Osteoblast (primary cell): Measurements from ENCODE around the gene TRIM44. TPM values are rescaled to one million over a fixed set of nuclear protein-coding genes. Genes with fewer than 3 reads are reported as not detected.
"Not testable (repeated sequence)": the region's sequence is repeated elsewhere in the genome, so short reads cannot be mapped to it uniquely, and the experiment has no call there.

Experiments used
- DNase-seq: peaks from one replicate; pipeline ENCODE4 v3.0.0; 2011; ENCODE audit warnings: low spot score, mixed read lengths; ENCODE audit not compliant: insufficient read length; ENCODE audit errors: missing footprints
- H2AFZ ChIP-seq: 2 replicates; pipeline ENCODE4 v1.6.0; 2011; ENCODE audit warnings: mild to moderate bottlenecking, low read length
- H3K27ac ChIP-seq: 2 replicates; pipeline ENCODE4 v1.5.1; 2011; ENCODE audit warnings: mild to moderate bottlenecking, low read depth, low read length, moderate library complexity
- H3K27me3 ChIP-seq: 2 replicates; pipeline ENCODE4 v1.6.0; 2012; ENCODE audit warnings: mild to moderate bottlenecking, control low read depth, inconsistent platforms, low read length, moderate library complexity; ENCODE audit not compliant: insufficient read depth
- H3K36me3 ChIP-seq: 2 replicates; pipeline ENCODE4 v1.5.1; 2011; ENCODE audit warnings: mild to moderate bottlenecking, low read length, control low read depth, moderate library complexity; ENCODE audit not compliant: insufficient read depth
- H3K4me1 ChIP-seq: 2 replicates; pipeline ENCODE4 v1.5.1; 2011; ENCODE audit warnings: mild to moderate bottlenecking, low read length, control low read depth, moderate library complexity; ENCODE audit not compliant: insufficient read depth
- H3K4me2 ChIP-seq: 2 replicates; pipeline ENCODE4 v1.6.0; 2011; ENCODE audit warnings: mild to moderate bottlenecking, low read length; ENCODE audit not compliant: insufficient read depth
- H3K4me3 ChIP-seq: fragments of 200-600 bp; sonication (generic); 3 replicates; pipeline ENCODE4 v1.5.1; 2012; ENCODE audit warnings: mild to moderate bottlenecking, low read length, inconsistent platforms; ENCODE audit not compliant: insufficient read depth
- H3K79me2 ChIP-seq: 2 replicates; pipeline ENCODE4 v1.6.0; 2012; ENCODE audit warnings: mild to moderate bottlenecking, low read length, control low read depth, inconsistent platforms; ENCODE audit not compliant: insufficient read depth
- H3K9me3 ChIP-seq: 2 replicates; pipeline ENCODE4 v1.5.1; 2011; ENCODE audit warnings: low read depth, low read length, control low read depth
- H4K20me1 ChIP-seq: 2 replicates; pipeline ENCODE4 v1.6.0; 2012; ENCODE audit warnings: mild to moderate bottlenecking, low read length, control low read depth; ENCODE audit not compliant: insufficient read depth
- CTCF ChIP-seq: IDR thresholded peaks from 2 replicates; pipeline ENCODE4 v1.5.1; 2011; ENCODE audit warnings: mild to moderate bottlenecking, low read depth, low read length, moderate library complexity; ENCODE audit errors: extremely low read depth
- total RNA-seq: library from RNA; depleted of rRNA; stranded (reverse); fragments of >200 nt; gene quantifications from 2 replicates; pipeline ENCODE4 v1.2.3, GENCODE V29; 2012

The TRIM44 gene
- total RNA-seq, 1 donor: 40.5 TPM

- H3K4me3 ChIP-seq: no peak overlapping the region
- peaks cover 2% of the 10 kb centered on the region for H3K27me3 ChIP-seq
- no peak for TF ChIP-seq CTCF
- H3K36me3 ChIP-seq: no peaks in the 10 kb centered on the region
- no peak for DNase-seq
- no peak overlapping the region for H2AFZ ChIP-seq
- no peak overlapping the region for H3K27ac ChIP-seq
- H3K4me1 ChIP-seq: no peaks in the 10 kb centered on the region
- no peaks in the 10 kb centered on the region for H4K20me1 ChIP-seq
- no peaks in the 10 kb centered on the region for H3K9me3 ChIP-seq
- H3K79me2 ChIP-seq: no peaks in the 10 kb centered on the region
- H3K4me2 ChIP-seq: no peak overlapping the region
Observed at GRCh38 chr11:35826949-35827348, 164.4 kb downstream of the TRIM44 start.

GRCh38 chr11:35836205-35836604 lies 173.6 kb downstream of the TRIM44 start:
- Histone ChIP-seq H3K4me3 (no peak overlapping the region), H3K27me3 (peaks cover 7% of the 10 kb centered on the region), H3K4me2 (no peak overlapping the region), H3K4me1 (no peaks in the 10 kb centered on the region), H3K36me3 (no peaks in the 10 kb centered on the region), H3K79me2 (no peaks in the 10 kb centered on the region), H3K9me3 (no peaks in the 10 kb centered on the region), H4K20me1 (no peaks in the 10 kb centered on the region), H3K27ac (no peak overlapping the region), H2AFZ (no peak overlapping the region)
- DNase-seq: no peak
- no peak for TF ChIP-seq CTCF

- Histone ChIP-seq H3K27ac (no peak overlapping the region), H3K36me3 (no peaks in the 10 kb centered on the region), H3K9me3 (no peaks in the 10 kb centered on the region), H3K4me1 (no peaks in the 10 kb centered on the region), H3K4me2 (no peak overlapping the region), H3K27me3 (peaks cover 7% of the 10 kb centered on the region), H2AFZ (no peak overlapping the region), H4K20me1 (no peaks in the 10 kb centered on the region), H3K4me3 (no peak overlapping the region), H3K79me2 (no peaks in the 10 kb centered on the region)
- no peak for DNase-seq
- no peak for TF ChIP-seq CTCF
Observed at GRCh38 chr11:35838071-35838470, 175.5 kb downstream of the TRIM44 start.

- not testable (repeated sequence) for H3K79me2 ChIP-seq, H3K4me3 ChIP-seq, H2AFZ ChIP-seq, H3K36me3 ChIP-seq, H3K27me3 ChIP-seq, H3K4me2 ChIP-seq, DNase-seq, H3K9me3 ChIP-seq, H4K20me1 ChIP-seq, H3K4me1 ChIP-seq, H3K27ac ChIP-seq
Observed at GRCh38 chr11:35838697-35839367, 176.3 kb downstream of the TRIM44 start.
